Right atrium auricular region (tissue), 2 donors: ENCODE measurements around the gene PGM1. TPM values are rescaled to one million over a fixed set of nuclear protein-coding genes. Genes with fewer than 3 reads are reported as not detected.

Experiments
- DNase-seq: peaks from one replicate; pipeline ENCODE4 v3.0.0-alpha.2; 2019; ENCODE audit warnings: low spot score
- H3K27ac ChIP-seq, 2 donors: fragments of 200-600 bp; sonication (generic); 1 replicate in 1 of 2; 2 replicates in 1 of 2; pipeline ENCODE4 v1.5.1; 2016 to 2019
- H3K27me3 ChIP-seq, 2 donors: fragments of 200-600 bp; sonication (generic); one replicate each; pipeline versions ENCODE4 v1.5.1 to v1.6.0; 2017 to 2019
- H3K36me3 ChIP-seq: fragments of 200-600 bp; sonication (generic); one replicate; pipeline ENCODE4 v1.5.1; 2016
- H3K4me1 ChIP-seq, 2 donors: fragments of 200-600 bp; sonication (generic); one replicate each; pipeline versions ENCODE4 v1.5.1 to v1.6.0; 2017 to 2019
- H3K4me3 ChIP-seq, 2 donors: fragments of 200-600 bp; sonication (generic); 1 replicate in 1 of 2; 2 replicates in 1 of 2; pipeline ENCODE4 v1.5.1; 2017 to 2019; ENCODE audit warnings: mild to moderate bottlenecking in 1 of 2, moderate library complexity in 1 of 2
- H3K9me3 ChIP-seq, 2 donors: fragments of 200-600 bp; sonication (generic); one replicate each; pipeline ENCODE4 v1.5.1; 2019
- total RNA-seq, 2 donors: library from RNA; depleted of rRNA; stranded (reverse); fragments of >200 nt; gene quantifications; one replicate each; pipeline ENCODE4 v1.1.0, GENCODE V29; 2016
- TF ChIP-seq, protein P1 (sequence below), 2 donors: fragments of 200-600 bp; sonication (generic); IDR thresholded peaks; one replicate each; pipeline ENCODE4 v1.5.1; 2019; ENCODE audit warnings: antibody characterized with exemption in 2 of 2

PGM1 gene
- total RNA-seq, 2 donors from 2014 or later = 171 to 258 TPM

DNA sequence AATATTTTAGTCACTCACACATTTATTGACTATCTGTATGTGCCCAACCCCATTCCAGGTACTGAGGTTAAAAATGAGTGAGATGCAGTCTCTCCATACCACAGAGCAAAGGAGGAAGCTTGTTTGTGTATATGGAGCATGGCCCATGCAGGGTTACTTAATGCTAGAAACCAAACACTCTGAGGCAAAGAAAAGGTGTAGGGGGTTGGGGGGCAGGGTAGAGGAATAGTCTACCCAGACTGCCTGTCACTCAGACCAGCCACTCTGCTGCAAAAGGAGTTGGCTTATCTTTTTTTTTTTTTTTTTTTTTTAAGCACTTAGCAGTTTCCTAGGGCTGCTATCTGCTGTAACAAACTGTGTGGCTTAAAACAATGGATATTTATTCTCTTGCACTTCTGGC lies 19.8 kb downstream of the PGM1 start:
- no peak for DNase-seq
- Histone ChIP-seq H3K27ac (no peak overlapping the region), H3K4me3 (no peak overlapping the region), H3K27me3 (no peaks in the 10 kb centered on the region), H3K4me1 (peaks cover 0 to 10% of the 10 kb centered on the region in 2 donors), H3K36me3 (no peaks in the 10 kb centered on the region), H3K9me3 (no peaks in the 10 kb centered on the region)
- TF ChIP-seq, protein P1, sequence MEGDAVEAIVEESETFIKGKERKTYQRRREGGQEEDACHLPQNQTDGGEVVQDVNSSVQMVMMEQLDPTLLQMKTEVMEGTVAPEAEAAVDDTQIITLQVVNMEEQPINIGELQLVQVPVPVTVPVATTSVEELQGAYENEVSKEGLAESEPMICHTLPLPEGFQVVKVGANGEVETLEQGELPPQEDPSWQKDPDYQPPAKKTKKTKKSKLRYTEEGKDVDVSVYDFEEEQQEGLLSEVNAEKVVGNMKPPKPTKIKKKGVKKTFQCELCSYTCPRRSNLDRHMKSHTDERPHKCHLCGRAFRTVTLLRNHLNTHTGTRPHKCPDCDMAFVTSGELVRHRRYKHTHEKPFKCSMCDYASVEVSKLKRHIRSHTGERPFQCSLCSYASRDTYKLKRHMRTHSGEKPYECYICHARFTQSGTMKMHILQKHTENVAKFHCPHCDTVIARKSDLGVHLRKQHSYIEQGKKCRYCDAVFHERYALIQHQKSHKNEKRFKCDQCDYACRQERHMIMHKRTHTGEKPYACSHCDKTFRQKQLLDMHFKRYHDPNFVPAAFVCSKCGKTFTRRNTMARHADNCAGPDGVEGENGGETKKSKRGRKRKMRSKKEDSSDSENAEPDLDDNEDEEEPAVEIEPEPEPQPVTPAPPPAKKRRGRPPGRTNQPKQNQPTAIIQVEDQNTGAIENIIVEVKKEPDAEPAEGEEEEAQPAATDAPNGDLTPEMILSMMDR (IDR thresholded peaks at IDR 0.05) = no peak

DNA sequence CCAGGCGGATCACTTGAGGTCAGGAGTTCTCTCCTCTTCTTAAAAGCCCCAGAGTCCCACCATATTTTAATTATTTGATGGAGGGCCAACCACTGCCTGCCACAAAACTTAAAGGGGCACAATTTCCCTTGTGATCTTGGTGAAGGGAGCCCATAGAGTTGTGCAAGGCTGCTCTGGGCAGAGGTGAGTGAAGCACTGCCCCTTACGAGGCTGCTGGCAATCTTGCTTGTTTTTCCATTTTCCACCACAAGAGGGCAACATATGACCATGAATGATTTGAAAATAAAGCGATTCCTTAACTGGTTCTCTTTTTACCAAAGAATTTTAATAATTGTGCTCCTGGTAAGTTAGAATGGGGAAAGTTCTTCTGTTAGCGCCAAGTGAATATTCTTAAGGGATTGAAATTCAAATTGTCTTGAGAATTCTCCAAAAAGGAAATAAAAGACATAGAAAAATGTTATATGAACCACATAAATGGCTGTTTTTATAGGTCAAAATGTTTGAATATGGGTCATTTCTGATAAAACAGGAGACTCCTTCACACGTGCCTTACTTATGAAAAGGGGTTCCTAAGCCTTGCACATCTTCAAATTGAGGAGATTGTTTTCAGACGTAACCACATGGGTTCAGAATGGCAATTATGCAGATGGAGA lies 22.7 kb downstream of the PGM1 start:
- Histone ChIP-seq H3K4me3 (no peak overlapping the region), H3K27me3 (no peaks in the 10 kb centered on the region), H3K4me1 (peaks cover 0 to 10% of the 10 kb centered on the region in 2 donors), H3K27ac (no peak overlapping the region), H3K36me3 (no peaks in the 10 kb centered on the region), H3K9me3 (no peaks in the 10 kb centered on the region)
- peak; percentile 77 for DNase-seq
- TF ChIP-seq, protein P1 (IDR thresholded peaks at IDR 0.05) = peak; percentile 74 to 86

DNA sequence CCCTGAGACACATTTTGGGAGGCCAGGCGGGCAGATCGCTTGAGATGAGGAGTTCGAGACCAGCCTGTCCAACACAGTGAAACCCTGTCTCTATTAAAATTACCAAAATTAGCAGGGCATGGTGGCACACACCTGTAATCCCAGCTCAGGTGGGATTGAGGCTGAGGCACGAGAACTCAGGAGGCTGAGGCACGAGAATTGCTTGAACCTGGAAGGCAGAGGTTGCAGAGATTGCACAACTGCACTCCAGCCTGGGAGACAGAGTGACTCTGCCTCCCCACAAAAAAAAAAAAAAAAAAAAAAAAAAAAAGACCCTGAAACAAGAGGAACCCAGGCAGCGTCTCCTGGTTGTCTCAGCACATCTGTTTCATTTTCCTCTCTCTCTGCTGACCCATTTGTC lies 24.2 kb downstream of the PGM1 start:
- H3K4me1 ChIP-seq = peaks cover 0 to 17% of the 10 kb centered on the region in 2 donors
- TF ChIP-seq, protein P1 (IDR thresholded peaks at IDR 0.05) = no peak
- H3K9me3 ChIP-seq = no peaks in the 10 kb centered on the region
- no peaks in the 10 kb centered on the region for H3K27me3 ChIP-seq
- DNase-seq = no peak
- no peak overlapping the region for H3K27ac ChIP-seq
- no peaks in the 10 kb centered on the region for H3K36me3 ChIP-seq
- no peak overlapping the region for H3K4me3 ChIP-seq

DNA sequence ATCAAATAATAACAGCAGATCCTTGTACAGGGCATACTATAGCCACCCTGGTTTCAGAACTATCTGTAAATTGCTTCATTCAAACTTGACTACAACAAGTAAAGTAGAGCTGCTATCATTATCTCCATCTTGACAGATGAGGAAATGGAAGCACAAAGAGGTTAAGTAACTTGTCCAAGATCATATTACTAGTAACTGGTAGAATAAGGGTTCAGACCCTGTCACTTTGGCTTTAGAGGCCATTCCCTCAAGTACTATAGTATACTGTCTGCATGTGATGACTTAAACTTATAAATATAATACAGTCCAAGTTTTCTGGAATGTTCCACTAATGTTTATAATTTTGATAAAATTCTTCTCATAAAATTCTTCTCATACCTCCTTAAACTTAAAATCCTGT lies 24.8 kb downstream of the PGM1 start:
- H3K9me3 ChIP-seq = no peaks in the 10 kb centered on the region
- TF ChIP-seq, protein P1 (IDR thresholded peaks at IDR 0.05) = no peak
- no peak overlapping the region for H3K27ac ChIP-seq
- H3K27me3 ChIP-seq = no peaks in the 10 kb centered on the region
- H3K36me3 ChIP-seq = no peaks in the 10 kb centered on the region
- H3K4me1 ChIP-seq = peaks cover 0 to 17% of the 10 kb centered on the region in 2 donors
- H3K4me3 ChIP-seq = no peak overlapping the region
- no peak for DNase-seq

DNA sequence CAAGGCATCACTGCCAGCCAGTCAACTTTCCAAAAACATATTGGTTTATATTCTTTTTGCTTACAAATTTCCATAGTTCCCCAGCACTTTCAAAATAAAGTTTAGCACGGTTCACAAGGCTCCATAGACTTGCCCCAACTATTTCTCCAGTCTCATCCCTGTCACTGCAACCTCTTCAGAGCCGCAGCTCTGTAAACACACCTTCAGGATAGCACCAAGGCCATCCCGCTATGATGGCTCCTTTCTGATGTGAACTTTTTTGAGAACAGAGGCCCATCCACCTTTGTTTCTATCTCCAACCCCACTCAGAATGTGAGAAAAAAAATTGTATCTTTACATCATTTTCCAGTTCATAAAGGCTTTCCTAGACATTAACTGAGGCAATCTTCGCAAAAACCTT lies 26.3 kb downstream of the PGM1 start:
- H3K4me3 ChIP-seq = no peak overlapping the region
- H3K27me3 ChIP-seq = no peaks in the 10 kb centered on the region
- no peak for DNase-seq
- peaks cover 0 to 24% of the 10 kb centered on the region in 2 donors for H3K4me1 ChIP-seq
- H3K9me3 ChIP-seq = no peaks in the 10 kb centered on the region
- TF ChIP-seq, protein P1 (IDR thresholded peaks at IDR 0.05) = no peak
- no peaks in the 10 kb centered on the region for H3K36me3 ChIP-seq
- H3K27ac ChIP-seq = no peak overlapping the region

DNA sequence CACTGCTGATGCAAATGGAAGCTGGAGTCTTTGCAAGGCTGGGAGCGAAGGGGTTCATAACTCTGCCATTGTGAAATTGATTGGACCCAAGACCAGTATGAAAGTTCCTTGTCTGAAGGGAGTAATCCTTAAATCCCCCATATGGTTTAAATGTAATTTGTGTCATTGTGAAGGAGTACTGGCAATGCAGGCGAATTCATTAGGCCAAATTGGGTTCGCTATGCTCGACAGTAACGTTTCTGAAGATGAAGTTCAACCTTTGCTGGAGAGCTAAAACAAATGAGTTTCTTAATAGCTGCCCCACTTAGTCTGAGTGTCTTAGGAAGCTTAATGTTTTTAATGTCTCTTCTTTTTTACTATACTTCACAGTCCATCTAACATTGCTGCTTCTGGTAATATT lies 27.5 kb downstream of the PGM1 start:
- no peaks in the 10 kb centered on the region for H3K9me3 ChIP-seq
- H3K27me3 ChIP-seq = no peaks in the 10 kb centered on the region
- peaks cover 0 to 29% of the 10 kb centered on the region in 2 donors for H3K4me1 ChIP-seq
- no peak overlapping the region for H3K4me3 ChIP-seq
- TF ChIP-seq, protein P1 (IDR thresholded peaks at IDR 0.05) = no peak
- no peaks in the 10 kb centered on the region for H3K36me3 ChIP-seq
- no peak for DNase-seq
- H3K27ac ChIP-seq = no peak overlapping the region
